HEK293 (cell line): ENCODE data around the gene GCK.

ENCODE experiments used
- CTCF ChIA-PET: fragments of 350-600 bp; formaldehyde crosslinking; extraction: SDS; loops from one replicate; lab custom pipeline; 2021; ENCODE audit warnings: antibody characterized with exemption; lab: Yijun Ruan, JAX
- POLR2A ChIA-PET: fragments of 300-600 bp; formaldehyde crosslinking; extraction: SDS; loops from one replicate; lab custom pipeline; 2020; ENCODE audit warnings: antibody characterized with exemption, inconsistent platforms; lab: Yijun Ruan, JAX
- H3K27ac ChIP-seq: fragments of 200-500 bp; sonication (Bioruptor generic); 2 replicates; pipeline ENCODE4 v1.5.1; 2014; ENCODE audit warnings: low read depth, low read length, control low read depth, inconsistent platforms; ENCODE audit errors: extremely low read depth
- H3K36me3 ChIP-seq, 2 experiments: fragments of 200-500 bp in 1 of 2; sonication (Bioruptor generic) in 1 of 2; 1 replicate in 1 of 2; 2 replicates in 1 of 2; pipeline ENCODE4 v1.5.1; 2014 to 2017; ENCODE audit warnings: inconsistent platforms in 2 of 2, low read length in 2 of 2; ENCODE audit not compliant: control insufficient read depth in 2 of 2, insufficient read depth in 1 of 2
- H3K4me1 ChIP-seq: fragments of 200-500 bp; sonication (Bioruptor generic); 2 replicates; pipeline ENCODE4 v1.5.1; 2014; ENCODE audit warnings: mild to moderate bottlenecking, low read length, inconsistent platforms; ENCODE audit not compliant: control insufficient read depth, insufficient read depth
- H3K4me3 ChIP-seq: 2 replicates; pipeline ENCODE4 v1.5.1; 2011; ENCODE audit warnings: low read depth, mild to moderate bottlenecking, control low read depth, low read length, moderate library complexity
- H3K9me3 ChIP-seq: fragments of 200-500 bp; sonication (Bioruptor generic); 2 replicates; pipeline ENCODE4 v1.5.1; 2014; ENCODE audit warnings: low read depth, low read length, inconsistent platforms; ENCODE audit not compliant: control insufficient read depth, insufficient read depth
- BCL11A ChIP-seq: fragments of 450-650 bp; formaldehyde crosslinking; IDR thresholded peaks from 2 replicates; pipeline ENCODE4 v1.5.1; 2016; ENCODE audit warnings: low read depth, missing biosample characterization, missing genetic modification characterization
- KLF1 ChIP-seq: fragments of 450-650 bp; formaldehyde crosslinking; IDR thresholded peaks from 2 replicates; pipeline ENCODE4 v1.5.1; 2016; ENCODE audit warnings: missing biosample characterization, missing genetic modification characterization
- MYNN ChIP-seq: fragments of 450-650 bp; formaldehyde crosslinking; IDR thresholded peaks from 2 replicates; pipeline ENCODE4 v1.5.1; 2016; ENCODE audit warnings: missing biosample characterization, missing genetic modification characterization, borderline replicate concordance
- PRDM10 ChIP-seq: fragments of 450-650 bp; formaldehyde crosslinking; IDR thresholded peaks from 2 replicates; pipeline ENCODE4 v1.5.1; 2016; ENCODE audit warnings: missing biosample characterization, missing genetic modification characterization
- SCRT2 ChIP-seq: fragments of 450-650 bp; formaldehyde crosslinking; IDR thresholded peaks from 2 replicates; pipeline ENCODE4 v1.5.1; 2016; ENCODE audit warnings: missing biosample characterization, missing genetic modification characterization
- TRIM28 ChIP-seq: IDR thresholded peaks from 2 replicates; pipeline ENCODE4 v1.6.1; 2011; ENCODE audit warnings: low read length, control low read depth, borderline replicate concordance
- ZIC2 ChIP-seq: fragments of 450-650 bp; formaldehyde crosslinking; IDR thresholded peaks from 2 replicates; pipeline ENCODE4 v1.5.1; 2016; ENCODE audit warnings: missing biosample characterization, missing genetic modification characterization
- ZNF18 ChIP-seq: fragments of 450-650 bp; formaldehyde crosslinking; IDR thresholded peaks from 2 replicates; pipeline ENCODE4 v1.5.1; 2016; ENCODE audit warnings: missing biosample characterization, missing genetic modification characterization
- ZNF366 ChIP-seq: fragments of 450-650 bp; formaldehyde crosslinking; conservative IDR thresholded peaks from 2 replicates; pipeline ENCODE4 v1.5.1; 2016; ENCODE audit warnings: missing biosample characterization, missing genetic modification characterization
- ZNF501 ChIP-seq: fragments of 450-650 bp; formaldehyde crosslinking; IDR thresholded peaks from 2 replicates; pipeline ENCODE4 v1.5.1; 2016; ENCODE audit warnings: missing biosample characterization, missing genetic modification characterization
- ZNF521 ChIP-seq: fragments of 450-650 bp; formaldehyde crosslinking; IDR thresholded peaks from 2 replicates; pipeline ENCODE4 v1.5.1; 2017; ENCODE audit warnings: missing biosample characterization, mild to moderate bottlenecking, missing genetic modification characterization
- ZNF571 ChIP-seq: fragments of 450-650 bp; formaldehyde crosslinking; IDR thresholded peaks from 2 replicates; pipeline ENCODE4 v1.5.0; 2017; ENCODE audit warnings: missing biosample characterization, missing genetic modification characterization
- ZNF585B ChIP-seq: fragments of 450-650 bp; formaldehyde crosslinking; IDR thresholded peaks from 2 replicates; pipeline ENCODE4 v1.5.1; 2016; ENCODE audit warnings: missing biosample characterization, missing genetic modification characterization
- ZNF596 ChIP-seq: fragments of 450-650 bp; IDR thresholded peaks from 2 replicates; pipeline ENCODE4 v1.5.0; 2018; ENCODE audit warnings: missing biosample characterization, mild to moderate bottlenecking, missing genetic modification characterization, moderate library complexity
- ZNF600 ChIP-seq: fragments of 450-650 bp; formaldehyde crosslinking; IDR thresholded peaks from 2 replicates; pipeline ENCODE4 v1.5.1; 2016; ENCODE audit warnings: missing biosample characterization, missing genetic modification characterization
- ZNF704 ChIP-seq: fragments of 450-650 bp; formaldehyde crosslinking; IDR thresholded peaks from 2 replicates; pipeline ENCODE4 v1.5.1; 2016; ENCODE audit warnings: missing biosample characterization, missing genetic modification characterization
- ZNF776 ChIP-seq: fragments of 450-650 bp; formaldehyde crosslinking; IDR thresholded peaks from 2 replicates; pipeline ENCODE4 v1.5.0; 2017; ENCODE audit warnings: missing biosample characterization, missing genetic modification characterization, borderline replicate concordance
- ZNF785 ChIP-seq: fragments of 450-650 bp; formaldehyde crosslinking; IDR thresholded peaks from 2 replicates; pipeline ENCODE4 v1.5.1; 2016; ENCODE audit warnings: missing biosample characterization, missing genetic modification characterization
- TF ChIP-seq, protein P1 (sequence below): fragments of 450-650 bp; formaldehyde crosslinking; IDR thresholded peaks from 2 replicates; pipeline ENCODE4 v1.5.1; 2016; ENCODE audit warnings: missing biosample characterization, missing genetic modification characterization
- TF ChIP-seq, protein P2 (sequence below): fragments of 450-650 bp; formaldehyde crosslinking; IDR thresholded peaks from 2 replicates; pipeline ENCODE4 v1.5.1; 2016; ENCODE audit warnings: missing biosample characterization, missing genetic modification characterization

The GCK gene

GRCh38 chr7:44235066-44235465 lies 45.8 kb upstream of the GCK start (continued):
- TF ChIP-seq SCRT2 (tag by site-specific recombination) = no peak

DNA sequence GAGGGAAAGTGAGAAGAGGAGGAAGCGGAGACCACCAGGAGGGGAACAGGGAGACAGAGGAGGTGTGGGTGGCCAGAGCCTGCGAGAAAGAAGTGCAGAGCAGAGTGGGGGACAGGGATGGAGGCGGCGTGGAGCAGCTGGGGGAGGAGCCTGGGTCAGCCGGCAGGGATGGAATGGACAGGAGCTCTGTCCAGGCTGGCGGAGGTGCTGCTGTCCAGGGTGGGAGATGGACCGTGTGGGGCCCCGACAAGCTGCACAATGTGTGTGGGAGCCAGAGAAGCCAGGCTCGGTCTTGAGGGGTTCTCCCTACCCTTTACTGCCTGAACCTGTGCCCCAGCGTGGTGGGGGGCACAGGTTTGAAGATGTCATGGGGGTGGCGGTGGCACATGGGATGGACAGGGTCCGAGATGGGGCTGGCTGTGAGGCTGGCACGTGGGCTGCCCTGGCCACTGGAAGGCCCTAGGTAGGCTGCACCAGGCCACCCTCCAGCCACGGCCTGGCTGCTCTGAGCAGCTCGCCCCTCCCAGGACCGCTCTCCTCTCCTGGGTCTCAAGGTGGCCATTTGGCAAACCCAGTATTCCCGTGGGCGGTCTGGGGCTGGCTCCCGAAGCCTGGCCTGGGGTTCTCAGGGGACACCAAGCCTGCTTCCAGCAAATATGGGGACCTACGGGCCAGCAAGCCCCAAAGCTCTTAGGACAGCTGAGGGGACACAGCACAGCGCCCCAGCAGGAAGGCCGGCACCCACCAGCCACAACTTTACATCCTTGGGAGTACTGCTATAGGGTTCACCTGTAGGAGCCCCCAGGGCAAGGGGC lies 43.9 kb upstream of the GCK start:
- Histone ChIP-seq H3K36me3 (no peaks in the 10 kb centered on the region), H3K9me3 (no peaks in the 10 kb centered on the region), H3K4me1 (no peaks in the 10 kb centered on the region), H3K27ac (no peak overlapping the region), H3K4me3 (no peak overlapping the region)
- POLR2A ChIA-PET = no interaction called here
- CTCF ChIA-PET = no interaction called here
- TF ChIP-seq ZNF704 (tag by site-specific recombination) = no peak
- TF ChIP-seq ZNF18 (tag by site-specific recombination) = no peak
- TF ChIP-seq ZNF600 (tag by site-specific recombination) = peak; percentile 78; the same call in 1 of the 2 replicates
- TF ChIP-seq SCRT2 (tag by site-specific recombination) = no peak
- no peak for TF ChIP-seq ZNF571 (tag by site-specific recombination)
- TF ChIP-seq, protein P1, sequence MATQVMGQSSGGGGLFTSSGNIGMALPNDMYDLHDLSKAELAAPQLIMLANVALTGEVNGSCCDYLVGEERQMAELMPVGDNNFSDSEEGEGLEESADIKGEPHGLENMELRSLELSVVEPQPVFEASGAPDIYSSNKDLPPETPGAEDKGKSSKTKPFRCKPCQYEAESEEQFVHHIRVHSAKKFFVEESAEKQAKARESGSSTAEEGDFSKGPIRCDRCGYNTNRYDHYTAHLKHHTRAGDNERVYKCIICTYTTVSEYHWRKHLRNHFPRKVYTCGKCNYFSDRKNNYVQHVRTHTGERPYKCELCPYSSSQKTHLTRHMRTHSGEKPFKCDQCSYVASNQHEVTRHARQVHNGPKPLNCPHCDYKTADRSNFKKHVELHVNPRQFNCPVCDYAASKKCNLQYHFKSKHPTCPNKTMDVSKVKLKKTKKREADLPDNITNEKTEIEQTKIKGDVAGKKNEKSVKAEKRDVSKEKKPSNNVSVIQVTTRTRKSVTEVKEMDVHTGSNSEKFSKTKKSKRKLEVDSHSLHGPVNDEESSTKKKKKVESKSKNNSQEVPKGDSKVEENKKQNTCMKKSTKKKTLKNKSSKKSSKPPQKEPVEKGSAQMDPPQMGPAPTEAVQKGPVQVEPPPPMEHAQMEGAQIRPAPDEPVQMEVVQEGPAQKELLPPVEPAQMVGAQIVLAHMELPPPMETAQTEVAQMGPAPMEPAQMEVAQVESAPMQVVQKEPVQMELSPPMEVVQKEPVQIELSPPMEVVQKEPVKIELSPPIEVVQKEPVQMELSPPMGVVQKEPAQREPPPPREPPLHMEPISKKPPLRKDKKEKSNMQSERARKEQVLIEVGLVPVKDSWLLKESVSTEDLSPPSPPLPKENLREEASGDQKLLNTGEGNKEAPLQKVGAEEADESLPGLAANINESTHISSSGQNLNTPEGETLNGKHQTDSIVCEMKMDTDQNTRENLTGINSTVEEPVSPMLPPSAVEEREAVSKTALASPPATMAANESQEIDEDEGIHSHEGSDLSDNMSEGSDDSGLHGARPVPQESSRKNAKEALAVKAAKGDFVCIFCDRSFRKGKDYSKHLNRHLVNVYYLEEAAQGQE (tag by site-specific recombination) = peak; percentile 61; the same call in 1 of the 2 replicates

GRCh38 chr7:44232396-44232795 lies 43.2 kb upstream of the GCK start:
- ChIA-PET POLR2A (no interaction called here), CTCF (interaction anchor here (0.9 kb wide), 1 partner anchor 8 kb away, joined by 3 read pairs; no protein-coding TSS in a partner anchor)
- Histone ChIP-seq H3K27ac (no peak overlapping the region), H3K4me3 (no peak overlapping the region), H3K36me3 (no peaks in the 10 kb centered on the region), H3K4me1 (no peaks in the 10 kb centered on the region), H3K9me3 (no peaks in the 10 kb centered on the region)
- TF ChIP-seq BCL11A (tag by site-specific recombination) (no peak), ZNF521 (tag by site-specific recombination) (no peak), ZNF366 (tag by site-specific recombination) (no peak), ZIC2 (no peak), KLF1 (tag by site-specific recombination) (no peak), MYNN (tag by site-specific recombination) (no peak), PRDM10 (tag by site-specific recombination) (no peak), ZNF501 (tag by site-specific recombination) (no peak), ZNF776 (tag by site-specific recombination) (no peak), ZNF785 (no peak), ZNF585B (tag by site-specific recombination) (no peak), ZNF596 (tag by site-specific recombination) (no peak), TRIM28 (no peak)
- TF ChIP-seq, protein P2, sequence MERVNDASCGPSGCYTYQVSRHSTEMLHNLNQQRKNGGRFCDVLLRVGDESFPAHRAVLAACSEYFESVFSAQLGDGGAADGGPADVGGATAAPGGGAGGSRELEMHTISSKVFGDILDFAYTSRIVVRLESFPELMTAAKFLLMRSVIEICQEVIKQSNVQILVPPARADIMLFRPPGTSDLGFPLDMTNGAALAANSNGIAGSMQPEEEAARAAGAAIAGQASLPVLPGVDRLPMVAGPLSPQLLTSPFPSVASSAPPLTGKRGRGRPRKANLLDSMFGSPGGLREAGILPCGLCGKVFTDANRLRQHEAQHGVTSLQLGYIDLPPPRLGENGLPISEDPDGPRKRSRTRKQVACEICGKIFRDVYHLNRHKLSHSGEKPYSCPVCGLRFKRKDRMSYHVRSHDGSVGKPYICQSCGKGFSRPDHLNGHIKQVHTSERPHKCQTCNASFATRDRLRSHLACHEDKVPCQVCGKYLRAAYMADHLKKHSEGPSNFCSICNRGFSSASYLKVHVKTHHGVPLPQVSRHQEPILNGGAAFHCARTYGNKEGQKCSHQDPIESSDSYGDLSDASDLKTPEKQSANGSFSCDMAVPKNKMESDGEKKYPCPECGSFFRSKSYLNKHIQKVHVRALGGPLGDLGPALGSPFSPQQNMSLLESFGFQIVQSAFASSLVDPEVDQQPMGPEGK (tag by site-specific recombination) = no peak
